Peyer's patch (tissue), 4 donors: ENCODE data around the gene EPB41L1.

ENCODE experiments used
- CTCF ChIP-seq, 6 experiments: fragments of 450-650 bp in 4 of 6; fragments of 200-600 bp in 2 of 6; sonication (generic) in 1 of 6; IDR thresholded peaks; one replicate each; pipeline ENCODE4 v1.5.1; 2017 to 2019; ENCODE audit warnings: antibody characterized with exemption in 6 of 6, mild to moderate bottlenecking in 3 of 6, moderate library complexity in 1 of 6
- POLR2A ChIP-seq, 2 donors: fragments of 450-650 bp; IDR thresholded peaks; one replicate each; pipeline ENCODE4 v1.5.1; 2017; ENCODE audit warnings: antibody characterized with exemption in 2 of 2, mild to moderate bottlenecking in 2 of 2, moderate library complexity in 2 of 2

- TF ChIP-seq CTCF (IDR thresholded peaks at IDR 0.05): no peak
- TF ChIP-seq POLR2A (IDR thresholded peaks at IDR 0.05): no peak
These were observed 10.2 kb upstream of the EPB41L1 start for GRCh38 chr20:36144336-36144735.
